ENCODE data around the gene ACSS1.

DNA sequence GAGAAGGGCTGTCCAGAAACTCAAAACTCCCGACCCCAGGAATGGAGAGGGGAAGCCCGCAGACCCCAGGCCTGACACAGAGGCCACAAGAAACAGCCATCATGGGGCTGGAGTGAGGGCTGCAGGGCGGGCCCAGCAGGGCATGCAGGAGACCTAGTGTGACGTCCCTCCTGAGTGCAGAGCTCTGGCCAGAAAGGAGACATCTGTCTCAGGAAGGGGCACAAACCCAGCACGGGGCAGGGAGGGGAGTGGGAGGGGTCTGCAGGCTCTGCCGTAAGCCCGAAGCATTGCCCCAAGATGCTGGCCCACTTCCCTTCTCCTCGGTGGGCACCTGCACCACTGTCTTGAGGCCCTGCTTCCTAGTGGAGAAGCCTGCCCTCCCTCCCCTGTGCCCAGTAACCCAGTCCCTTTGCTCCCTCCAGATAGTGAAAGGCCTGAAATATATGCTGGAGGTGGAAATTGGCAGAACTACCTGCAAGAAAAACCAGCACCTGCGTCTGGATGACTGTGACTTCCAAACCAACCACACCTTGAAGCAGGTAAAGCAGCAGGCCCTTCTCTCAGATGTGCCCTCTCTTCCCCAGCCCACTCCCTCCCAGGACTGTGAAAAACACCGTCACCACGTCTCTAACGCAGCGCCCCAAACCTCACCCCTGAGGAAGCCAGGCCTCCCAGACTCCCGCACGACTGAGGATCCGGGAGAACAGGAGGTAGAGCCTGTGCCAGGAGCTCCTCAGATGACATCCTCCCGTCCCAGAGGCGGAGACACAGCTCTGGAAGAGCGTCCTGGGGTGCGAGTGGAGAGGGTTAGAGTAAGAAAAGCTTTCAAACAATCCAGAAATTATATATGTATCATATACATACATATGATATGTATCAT, 99.2 kb downstream of the ACSS1 start:
- TF ChIP-seq ESRRA (IDR thresholded peaks at IDR 0.05; ENCODE audit: borderline replicate concordance, low read length) (no peak), MAFK (IDR thresholded peaks at IDR 0.05; ENCODE audit: partially characterized antibody) (no peak), POLR2A (IDR thresholded peaks at IDR 0.05; ENCODE audit: low read length) (no peak), CHD2 (IDR thresholded peaks at IDR 0.05; ENCODE audit: low read length, partially characterized antibody) (no peak), SREBF2 (IDR thresholded peaks at IDR 0.05) (no peak), HMGXB4 (CRISPR knock-in tag; IDR thresholded peaks at IDR 0.05; ENCODE audit: borderline replicate concordance) (no peak), GATA3 (IDR thresholded peaks at IDR 0.05; ENCODE audit: borderline replicate concordance) (no peak), BHLHE40 (IDR thresholded peaks at IDR 0.05; ENCODE audit: low read depth, low read length) (no peak)
- TF ChIP-seq, protein P1, sequence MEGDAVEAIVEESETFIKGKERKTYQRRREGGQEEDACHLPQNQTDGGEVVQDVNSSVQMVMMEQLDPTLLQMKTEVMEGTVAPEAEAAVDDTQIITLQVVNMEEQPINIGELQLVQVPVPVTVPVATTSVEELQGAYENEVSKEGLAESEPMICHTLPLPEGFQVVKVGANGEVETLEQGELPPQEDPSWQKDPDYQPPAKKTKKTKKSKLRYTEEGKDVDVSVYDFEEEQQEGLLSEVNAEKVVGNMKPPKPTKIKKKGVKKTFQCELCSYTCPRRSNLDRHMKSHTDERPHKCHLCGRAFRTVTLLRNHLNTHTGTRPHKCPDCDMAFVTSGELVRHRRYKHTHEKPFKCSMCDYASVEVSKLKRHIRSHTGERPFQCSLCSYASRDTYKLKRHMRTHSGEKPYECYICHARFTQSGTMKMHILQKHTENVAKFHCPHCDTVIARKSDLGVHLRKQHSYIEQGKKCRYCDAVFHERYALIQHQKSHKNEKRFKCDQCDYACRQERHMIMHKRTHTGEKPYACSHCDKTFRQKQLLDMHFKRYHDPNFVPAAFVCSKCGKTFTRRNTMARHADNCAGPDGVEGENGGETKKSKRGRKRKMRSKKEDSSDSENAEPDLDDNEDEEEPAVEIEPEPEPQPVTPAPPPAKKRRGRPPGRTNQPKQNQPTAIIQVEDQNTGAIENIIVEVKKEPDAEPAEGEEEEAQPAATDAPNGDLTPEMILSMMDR (IDR thresholded peaks at IDR 0.05), result no peak

All from A549 (cell line).